GM21723 (cell line): ENCODE measurements around the gene PPIL1.

Experiments used
- ATAC-seq: cut with Tn5 transposase; IDR thresholded peaks from one replicate; pipeline ENCODE4 v1.9.1; 2021; ENCODE audit warnings: mild to moderate bottlenecking, moderate library complexity; ENCODE audit not compliant: unreplicated experiment

PPIL1 gene

DNA sequence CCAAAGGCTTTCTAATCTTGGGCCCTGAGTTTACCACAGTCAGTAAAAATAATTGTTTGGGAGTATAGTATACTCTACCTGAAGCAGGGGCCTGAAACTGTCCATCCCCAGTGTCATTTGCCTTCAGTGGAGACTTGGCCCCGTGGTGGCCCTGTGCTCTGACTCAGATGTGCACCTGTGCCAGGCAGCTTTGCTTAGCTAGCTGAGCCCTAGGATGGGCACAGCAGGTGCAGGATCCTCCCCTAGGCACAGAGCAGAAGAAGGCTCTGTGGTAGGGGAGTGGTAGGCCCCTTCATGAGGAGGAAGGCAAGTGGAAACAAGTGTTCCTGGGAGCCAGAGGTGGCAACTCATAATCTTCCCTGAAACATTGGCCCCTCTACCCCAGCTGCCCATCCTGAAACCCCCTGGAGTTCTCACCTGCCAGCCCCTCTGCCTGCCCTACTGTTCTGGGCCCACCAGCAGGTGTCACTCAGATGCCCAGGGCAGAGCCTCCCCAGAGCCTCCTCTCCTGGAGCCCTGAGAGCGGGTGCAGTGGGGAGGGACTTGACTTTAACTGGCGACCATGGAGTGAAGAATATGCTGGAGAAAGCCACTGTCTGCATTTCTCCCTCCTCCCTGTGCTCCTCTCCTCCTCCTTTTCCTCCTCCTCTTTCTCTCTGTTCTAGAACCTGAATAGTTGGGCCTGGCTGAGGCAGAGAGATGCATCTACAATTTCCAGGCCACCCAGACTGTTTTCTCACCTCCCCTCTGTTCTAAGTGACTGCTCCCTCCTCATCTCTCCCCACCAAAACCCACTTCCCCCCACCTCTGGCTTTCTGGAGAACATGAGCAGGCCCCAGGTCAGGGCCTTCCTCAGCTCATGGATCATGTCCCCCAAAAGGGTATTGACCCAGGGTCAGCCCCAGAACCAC is 38.2 kb downstream of the PPIL1 start:
- no peak for ATAC-seq

DNA sequence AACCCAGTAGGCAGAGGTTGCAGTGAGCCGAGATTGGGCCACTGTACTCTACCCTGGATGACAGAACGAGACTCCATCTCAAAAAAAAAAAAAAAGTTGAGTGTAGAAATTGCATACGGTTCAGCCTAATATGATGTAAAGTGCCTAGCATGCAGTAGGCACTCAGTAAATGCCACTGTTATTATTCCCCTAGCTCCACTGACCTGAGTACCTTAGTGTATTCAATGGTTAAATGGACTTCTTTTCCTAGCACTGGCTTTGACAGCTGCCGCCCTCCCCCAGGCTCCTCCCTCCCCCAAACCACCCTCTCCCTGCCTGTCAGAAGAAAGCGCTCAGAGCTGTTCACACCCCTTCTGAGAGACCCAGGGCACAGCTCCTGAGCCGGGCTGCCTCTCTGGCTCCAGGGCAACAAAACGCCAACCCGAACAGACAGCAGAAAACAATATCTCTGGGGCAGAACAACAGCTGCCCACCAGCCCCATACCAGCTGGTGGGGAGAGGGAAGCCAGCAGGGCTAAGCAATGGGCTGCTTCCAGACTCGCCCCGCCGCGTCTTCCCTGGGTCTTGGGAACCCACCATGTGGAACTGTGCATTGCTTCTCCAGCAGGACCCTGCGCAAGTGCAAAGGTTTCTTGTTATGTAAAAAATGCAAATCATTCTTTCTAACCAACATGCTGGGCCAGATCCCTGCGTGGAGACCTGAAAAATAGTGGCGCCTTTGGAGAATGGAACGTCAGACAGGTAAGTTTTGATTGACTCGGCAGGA is 39.8 kb downstream of the PPIL1 start:
- ATAC-seq = no peak

DNA sequence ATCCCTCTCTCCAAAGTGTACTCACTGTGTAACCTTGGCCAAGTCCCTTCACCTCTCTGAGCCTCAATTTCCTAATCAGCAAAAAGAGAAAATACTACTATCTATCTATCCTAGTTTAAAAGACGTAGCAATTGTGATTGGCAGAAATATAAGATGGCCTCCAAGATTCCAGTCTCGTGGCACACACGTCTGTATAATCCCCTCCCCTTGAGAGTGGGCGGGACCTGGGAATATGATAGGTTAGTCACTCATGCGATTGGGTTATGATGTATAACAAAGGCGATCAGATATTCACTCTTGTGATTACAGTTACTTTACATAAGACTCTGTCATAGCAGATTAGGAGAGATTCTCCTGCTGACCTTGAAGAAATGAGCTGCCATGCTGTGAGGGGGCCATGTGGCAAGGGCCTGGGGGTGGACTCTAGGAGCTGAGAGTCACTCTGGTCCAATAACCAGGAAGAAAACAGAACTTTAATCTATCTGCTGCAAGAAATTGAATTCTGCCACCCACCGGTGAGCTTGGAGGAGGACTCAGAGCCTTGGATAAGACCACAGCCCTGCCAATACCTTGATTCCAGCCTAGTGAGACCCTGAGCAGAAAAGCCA is 41.3 kb downstream of the PPIL1 start:
- ATAC-seq = no peak

DNA sequence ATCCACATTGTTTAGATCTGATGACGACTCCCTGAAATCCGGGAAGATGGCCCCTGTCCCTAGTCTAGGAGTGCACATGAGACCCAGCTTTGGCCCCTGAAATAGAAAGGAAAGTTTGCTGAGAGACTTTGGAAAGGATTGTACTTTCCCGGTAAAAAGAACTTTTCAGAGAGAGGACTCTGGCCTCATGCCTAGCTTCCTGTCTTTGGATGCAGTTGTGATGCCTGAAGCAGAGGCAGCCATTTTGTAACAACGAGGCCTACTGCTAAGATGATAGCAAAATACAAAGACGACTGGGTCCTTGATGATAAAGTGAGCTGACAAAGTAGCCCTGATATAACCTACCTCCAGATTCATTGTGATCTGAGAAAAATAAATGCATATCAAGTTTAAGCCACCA is 42.3 kb downstream of the PPIL1 start:
- no peak for ATAC-seq

DNA sequence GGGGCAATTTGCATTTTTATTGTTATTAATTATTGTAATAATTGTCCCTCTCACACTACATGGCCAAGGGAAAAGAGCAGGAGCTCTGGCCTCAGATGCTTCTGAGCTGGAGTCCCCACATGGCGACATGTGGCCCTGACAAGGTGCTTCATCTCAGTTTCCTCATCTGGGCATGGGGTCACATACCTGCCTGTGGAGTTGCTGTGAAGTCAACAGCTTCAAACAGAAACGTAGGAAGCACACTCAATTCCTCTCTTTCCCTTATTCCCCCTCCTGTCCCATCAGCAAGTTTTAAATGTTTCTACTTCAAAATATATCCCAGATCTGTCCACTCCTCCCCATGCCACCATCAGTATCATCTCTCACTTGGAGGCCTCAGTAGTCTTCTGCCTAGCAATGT is 44.0 kb downstream of the PPIL1 start:
- ATAC-seq = no peak

DNA sequence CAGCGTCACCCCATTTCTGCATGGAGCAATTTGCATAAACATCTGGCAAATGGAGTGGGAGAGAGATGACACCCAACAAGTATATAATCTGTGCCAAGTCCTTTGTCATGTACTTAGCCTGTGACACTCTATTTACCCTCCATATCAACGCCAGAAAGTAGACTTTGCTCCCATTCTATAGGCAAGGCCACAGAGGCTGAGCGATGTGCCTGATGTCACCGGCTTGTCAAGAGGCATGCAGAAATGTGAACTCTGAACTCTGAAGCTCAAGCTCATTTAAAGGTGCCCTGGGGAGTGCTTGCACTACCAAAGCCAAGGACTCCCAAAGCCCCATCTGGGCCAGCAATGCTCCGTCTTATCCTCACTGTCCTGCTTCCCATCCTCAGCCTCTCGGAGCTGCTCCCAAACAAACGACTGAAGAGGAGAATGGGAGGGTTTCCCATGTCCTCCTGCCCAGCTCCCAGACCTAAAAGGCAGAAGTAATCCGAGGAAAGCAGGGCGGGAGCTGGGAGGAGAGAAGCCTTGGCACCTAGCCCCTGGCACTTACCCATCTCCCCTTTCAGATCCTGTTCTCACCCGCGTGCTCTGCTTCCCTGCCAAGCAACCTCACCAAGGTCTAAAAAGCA is 44.6 kb downstream of the PPIL1 start:
- no peak for ATAC-seq

DNA sequence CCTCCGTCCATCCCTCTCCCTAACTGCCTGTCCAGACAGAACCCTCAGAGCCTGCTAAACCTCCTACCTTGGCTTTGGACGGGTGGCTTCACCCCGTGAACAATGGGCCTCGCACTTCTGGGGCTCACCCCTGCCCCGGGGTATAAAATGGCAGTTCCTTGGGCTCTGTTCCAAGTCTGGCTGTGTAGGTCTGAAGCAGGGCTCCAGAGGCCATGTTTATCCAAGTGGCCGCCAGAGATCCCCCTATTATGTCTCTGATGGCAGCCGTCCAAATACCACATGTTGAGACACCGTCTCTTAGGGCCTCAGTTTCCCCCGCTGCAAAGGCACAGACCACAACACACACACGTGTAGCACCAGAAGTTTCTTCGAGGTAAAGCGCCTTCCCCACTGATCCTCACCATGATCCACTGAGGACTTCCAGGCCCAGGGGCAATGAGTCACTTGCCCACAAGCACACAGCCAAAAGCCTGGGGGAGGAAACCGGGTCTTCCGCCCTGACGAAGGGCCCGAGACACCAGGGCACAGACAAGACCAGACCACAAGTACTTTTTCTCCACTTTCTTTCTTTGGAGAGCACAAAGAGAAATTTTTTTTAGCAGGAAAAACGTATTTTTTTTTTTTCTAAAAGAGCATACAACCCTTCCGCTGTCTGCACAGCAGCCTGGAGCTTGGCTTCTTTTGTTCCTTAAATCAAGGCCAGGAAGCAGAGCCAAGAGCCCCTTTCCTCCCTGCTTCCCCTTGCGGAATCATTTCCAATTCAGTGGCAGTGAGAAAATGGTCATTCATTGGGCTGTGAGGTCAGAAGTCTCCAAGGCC is 47.1 kb downstream of the PPIL1 start:
- ATAC-seq = no peak

DNA sequence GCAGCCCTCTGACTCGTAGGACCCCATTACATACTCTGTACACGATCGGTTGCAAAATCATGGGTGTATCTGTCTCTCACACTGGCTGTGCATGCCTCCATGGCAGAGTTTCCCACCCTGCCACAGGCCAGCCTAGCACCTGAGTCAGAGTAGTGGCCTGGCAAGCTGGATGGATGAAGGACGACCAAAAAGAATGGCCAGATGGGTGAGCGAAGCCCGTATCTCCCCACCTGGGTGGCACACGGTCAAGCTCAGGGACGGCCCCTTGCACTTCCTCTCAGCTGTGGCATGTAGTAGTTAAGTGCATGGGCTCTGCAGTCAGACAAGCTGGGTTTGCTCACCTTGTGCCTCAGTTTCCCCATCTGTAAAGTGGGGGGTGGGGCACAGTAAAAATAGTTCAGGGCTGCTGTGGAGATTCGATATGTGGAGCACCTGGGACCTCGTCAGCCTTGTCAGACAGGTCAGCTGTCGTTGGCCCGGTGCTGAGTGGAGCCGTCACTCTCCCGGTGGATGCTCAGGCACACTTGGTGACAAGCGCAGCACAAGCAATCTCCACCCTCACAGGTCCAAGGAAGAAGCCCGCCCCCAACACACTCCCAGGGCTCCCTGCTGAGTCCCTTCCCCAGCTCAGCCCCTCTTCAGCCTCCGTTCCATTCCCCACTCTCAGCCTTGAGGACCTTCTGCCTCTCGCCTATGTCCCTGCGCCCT is 47.9 kb downstream of the PPIL1 start:
- ATAC-seq = no peak

DNA sequence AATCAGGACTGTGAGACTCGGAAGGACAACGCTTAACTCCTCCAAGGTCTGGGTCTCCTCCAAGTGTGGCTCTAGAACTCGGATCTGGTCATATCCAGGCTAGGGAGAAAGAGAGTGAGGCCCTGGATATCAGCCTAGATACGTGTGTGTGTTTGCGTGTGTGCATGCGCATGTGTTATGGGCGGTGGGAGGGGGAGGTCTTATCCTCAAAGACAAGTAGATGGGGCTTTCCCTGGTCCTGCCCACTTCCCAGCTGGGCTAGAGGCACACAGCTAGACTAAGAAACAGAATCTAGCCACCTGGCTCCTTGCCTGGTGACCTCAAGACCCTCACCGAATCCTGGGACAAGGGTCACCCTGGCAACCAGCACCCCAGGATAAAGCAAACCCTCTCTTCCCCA is 48.6 kb downstream of the PPIL1 start:
- no peak for ATAC-seq

DNA sequence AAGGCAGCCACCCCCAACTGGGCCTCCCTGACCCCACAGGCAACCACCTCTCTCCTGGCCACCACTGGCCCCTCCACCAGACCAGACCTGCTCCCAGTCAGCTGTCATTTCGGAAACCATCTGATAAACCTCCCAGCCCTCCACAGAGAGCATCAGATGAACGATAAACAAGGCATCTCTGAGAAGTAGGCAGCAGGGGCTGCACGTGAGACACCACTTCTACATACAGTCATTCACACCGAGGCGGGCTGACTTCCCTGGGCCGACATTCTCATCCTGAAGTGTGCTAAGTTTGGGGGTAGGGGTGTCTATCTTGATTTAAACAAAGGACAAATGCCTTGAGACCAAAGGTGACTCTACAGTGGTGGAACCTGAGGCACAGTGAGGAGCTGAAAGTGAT is 49.2 kb downstream of the PPIL1 start:
- ATAC-seq = no peak

DNA sequence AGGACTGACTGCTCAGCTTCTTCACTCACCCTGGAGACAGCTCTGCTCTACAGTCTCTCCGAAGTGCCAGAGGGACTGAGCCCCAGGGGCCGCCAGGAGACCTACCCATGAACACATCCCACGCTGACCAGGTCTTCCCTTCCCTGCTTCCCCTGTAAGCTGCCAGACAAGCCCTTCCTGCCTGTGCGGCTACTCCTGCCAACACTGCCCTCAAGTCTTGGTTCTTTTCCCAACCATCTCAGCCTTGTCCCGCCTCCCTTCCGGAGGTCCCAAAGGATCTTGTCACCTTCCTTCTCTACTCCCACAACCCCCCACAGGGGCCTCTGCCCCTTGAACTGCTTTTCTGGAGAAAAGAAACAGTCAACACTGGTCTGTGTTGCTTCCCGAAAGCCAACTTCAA is 50.4 kb downstream of the PPIL1 start:
- ATAC-seq = no peak

DNA sequence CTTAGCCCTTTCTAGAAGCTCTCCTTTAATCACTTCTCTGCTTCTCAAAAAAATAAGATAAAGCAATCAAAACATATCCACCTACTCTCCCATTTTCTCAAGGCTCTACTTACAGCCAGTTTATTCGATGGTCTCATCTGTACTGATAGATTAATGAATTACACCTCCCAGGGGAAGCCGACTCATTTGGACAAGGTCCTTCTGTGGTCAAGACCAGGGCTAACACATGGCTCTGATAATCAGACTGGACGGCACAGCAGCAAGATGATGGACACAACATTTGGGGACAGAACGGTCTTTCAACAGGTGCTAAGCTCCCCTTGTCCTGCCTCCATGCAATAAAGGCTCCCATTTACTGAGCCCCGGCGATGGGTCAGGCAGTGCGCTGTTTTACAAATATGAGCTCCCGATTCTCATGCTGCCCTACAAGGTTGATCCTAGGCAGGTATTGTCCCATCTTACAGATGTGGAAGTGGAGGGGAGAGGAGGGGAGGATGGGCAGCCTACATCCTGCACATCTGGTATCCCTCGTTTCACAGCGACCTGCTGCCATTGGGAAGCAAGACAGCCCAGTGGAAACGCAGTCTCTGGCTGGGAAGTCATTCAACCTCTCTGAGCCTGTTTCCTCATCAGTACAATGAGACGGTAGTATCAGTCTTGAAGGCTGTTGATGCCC is 51.0 kb downstream of the PPIL1 start:
- ATAC-seq = no peak

DNA sequence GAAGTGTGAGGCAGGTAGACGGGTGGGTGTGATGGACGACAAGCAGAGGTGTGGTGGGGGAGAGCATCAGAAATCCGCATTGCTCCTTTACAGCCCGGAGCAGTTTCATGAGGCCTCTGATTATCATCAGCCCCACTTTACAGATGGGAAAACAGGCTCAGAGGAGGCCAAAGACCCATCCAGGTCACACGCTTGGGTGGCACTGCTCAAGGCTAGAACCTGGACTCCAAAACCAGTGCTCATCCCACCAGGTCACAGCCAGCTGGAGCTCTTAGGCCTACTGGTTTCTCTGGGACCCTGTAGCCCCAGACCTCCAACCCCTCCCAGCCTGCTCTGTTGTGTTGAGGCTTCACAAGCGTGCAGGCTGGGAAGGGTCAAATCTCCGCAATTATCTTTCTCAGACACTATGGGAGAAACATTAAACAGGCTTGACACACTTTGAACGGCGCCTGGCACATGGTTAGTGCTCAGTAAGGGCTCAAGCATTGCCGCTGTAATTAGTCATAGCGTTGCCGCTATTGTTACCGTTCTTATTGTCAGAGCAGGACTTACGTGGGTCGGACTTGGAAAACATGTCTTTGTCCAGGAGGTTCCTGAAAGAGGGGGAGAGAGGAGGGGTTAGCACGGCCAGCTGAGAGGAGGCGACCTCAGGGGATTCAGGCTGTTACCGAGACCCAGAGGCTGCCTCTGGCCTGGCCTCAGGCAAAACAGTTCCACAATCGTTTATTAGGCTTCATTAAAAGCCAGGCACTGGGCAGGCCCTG is 51.9 kb downstream of the PPIL1 start:
- ATAC-seq = no peak

DNA sequence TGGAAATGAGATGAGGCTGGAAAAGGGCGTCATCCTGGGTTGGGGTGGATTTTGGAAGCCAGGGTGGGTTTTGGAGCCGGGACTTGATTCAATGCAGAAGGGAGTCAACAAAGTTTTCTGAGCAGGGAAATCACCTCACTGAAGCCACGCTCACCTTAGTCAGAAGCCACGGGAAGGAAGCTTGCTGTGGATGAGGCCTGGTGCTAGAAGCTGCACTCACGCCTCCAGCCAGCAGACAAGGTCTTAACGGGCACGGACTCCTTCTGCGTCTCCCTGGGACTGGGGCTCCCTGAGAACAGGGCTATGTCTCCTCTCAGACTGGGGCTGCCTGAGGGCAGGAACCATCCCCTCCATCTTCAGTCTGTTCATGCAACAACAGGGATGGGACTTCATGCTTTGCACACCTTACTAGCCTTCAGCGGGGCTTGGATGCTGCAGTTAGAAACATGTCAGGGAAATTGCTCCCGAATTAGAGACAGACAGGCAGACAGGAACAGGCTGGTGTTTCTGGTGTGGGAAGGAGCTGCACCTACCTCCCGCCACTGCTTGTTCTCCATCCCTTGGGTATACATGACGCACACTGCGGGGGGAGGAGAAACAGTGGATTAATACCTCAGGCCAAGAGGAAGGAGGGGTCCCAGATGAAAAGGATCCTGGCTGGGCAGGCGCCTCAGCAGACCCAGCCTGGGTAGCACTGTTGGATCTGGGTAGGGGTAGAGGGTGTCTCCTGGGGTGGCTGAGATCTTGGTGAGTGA is 52.8 kb downstream of the PPIL1 start:
- no peak for ATAC-seq

DNA sequence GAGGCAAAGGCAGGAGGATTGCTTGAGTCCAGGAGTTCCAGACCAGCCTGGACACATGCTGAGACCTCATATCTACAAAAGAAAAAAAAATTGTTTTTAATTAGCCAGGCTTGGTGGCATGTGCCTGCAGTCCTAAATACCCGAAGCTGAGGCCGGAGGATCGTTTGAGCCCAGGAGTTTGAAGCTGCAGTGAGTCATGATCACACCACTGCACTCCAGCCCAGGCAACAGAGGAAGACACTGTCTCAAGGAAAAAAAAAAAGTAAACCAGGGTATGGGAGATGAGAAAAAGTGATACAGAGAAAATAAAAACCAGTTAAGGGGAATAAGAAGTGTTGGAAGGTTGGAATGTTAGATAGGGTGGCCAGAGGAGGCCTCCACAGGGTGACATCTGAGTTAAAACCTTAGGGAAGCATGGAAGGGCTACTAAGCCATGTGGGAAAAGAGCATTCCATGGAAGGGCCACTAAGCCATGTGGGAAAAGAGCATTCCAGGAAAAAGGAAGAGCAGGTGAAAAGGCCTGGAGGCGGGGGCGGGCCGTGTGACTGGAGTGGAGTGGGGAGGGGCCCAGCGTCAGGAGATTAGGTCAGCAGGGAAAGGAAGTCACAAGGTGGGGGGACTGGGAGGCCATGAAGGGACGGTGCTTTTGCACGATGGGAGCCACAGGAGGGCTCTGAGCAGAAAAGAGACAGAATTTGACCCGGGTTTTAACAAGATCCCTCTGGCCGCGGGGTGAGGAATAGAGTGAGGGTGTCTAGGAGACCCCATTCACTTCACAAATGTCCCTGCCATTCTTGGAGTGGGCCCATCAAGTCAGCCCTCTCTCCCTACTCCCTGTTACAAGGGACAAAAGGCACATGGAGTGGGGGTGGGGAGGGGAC is 53.7 kb downstream of the PPIL1 start:
- no peak for ATAC-seq

DNA sequence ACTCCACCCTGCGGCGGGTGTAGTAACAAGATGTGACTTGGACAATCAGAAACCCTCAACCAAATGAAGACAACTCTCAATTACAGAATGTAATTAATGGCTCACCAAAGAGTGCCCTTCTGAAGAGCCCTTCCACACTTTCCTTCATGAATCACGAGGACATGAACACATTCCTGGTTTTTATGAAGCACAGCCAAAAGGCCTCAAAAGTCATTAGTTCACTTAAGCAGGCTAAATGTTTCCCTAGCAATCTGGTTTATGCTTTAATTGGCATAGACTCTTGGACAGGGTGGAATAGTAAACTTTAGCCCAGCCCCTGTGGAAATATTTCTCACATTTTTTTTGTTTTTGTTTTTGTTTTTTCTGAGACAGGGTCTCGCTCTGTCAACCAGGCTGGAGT is 55.8 kb downstream of the PPIL1 start:
- no peak for ATAC-seq

DNA sequence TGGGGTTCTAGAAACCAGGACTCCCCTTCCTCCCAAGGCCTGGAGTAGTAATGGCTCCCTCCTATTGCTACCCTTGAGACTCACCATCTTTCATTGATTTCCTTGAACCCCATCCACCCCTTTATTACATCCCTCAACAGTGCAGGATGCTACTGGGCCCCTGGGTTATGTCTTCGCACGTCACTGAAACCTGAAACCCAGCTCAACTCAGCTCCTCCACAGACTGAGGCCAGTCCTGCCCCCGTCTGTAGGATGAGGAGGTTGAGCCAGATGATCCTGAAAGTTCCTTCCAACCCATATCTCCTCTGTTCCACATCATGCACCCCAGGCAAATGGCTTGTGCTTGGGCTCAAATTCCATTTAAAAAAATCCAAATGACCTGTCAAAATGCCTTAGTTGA is 56.8 kb downstream of the PPIL1 start:
- ATAC-seq = no peak
